H1 (cell line): ENCODE results near the gene NELFCD. TPM values are rescaled to one million over a fixed set of nuclear protein-coding genes. Genes with fewer than 3 reads are reported as not detected.

Experiments used
- CTCF ChIA-PET: fragments of 300-600 bp; sonication (Branson Sonifier 250); formaldehyde crosslinking; loops from one replicate; lab custom pipeline; 2021; ENCODE audit not compliant: partially characterized antibody; lab: Charles Lee
- POLR2A ChIA-PET: fragments of 300-600 bp; sonication (Branson Sonifier 250); formaldehyde crosslinking; loops from one replicate; lab custom pipeline; 2021; ENCODE audit warnings: inconsistent platforms; ENCODE audit not compliant: partially characterized antibody; lab: Charles Lee
- DNase-seq, 2 experiments: peaks; one replicate each; pipeline versions ENCODE4 v3.0.0 to v3.0.0-alpha.2; 2010 to 2022; ENCODE audit warnings: low spot score in 2 of 2, low read depth in 1 of 2, mixed read lengths in 1 of 2
- FAIRE-seq: peaks from 2 replicates; lab custom pipeline; 2011; peaks lifted over from hg19 to GRCh38; lab: Jason Lieb, UNC
- H2AFZ ChIP-seq: 2 replicates; pipeline ENCODE4 v1.8.1; 2012; ENCODE audit warnings: low read length, inconsistent platforms
- H2AK5ac ChIP-seq: 2 replicates; pipeline ENCODE4 v1.6.1; 2013; ENCODE audit warnings: low read depth, low read length
- H2BK120ac ChIP-seq: replicated peaks from 2 replicates; pipeline ENCODE3; 2013; ENCODE audit warnings: low read depth, low read length, inconsistent platforms
- H2BK12ac ChIP-seq: 2 replicates; pipeline ENCODE4 v1.6.1; 2013; ENCODE audit warnings: low read depth, low read length
- H2BK15ac ChIP-seq: 2 replicates; pipeline ENCODE4 v1.6.1; 2013; ENCODE audit warnings: low read length
- H2BK20ac ChIP-seq: 2 replicates; pipeline ENCODE4 v1.6.1; 2013; ENCODE audit warnings: low read length
- H2BK5ac ChIP-seq: 2 replicates; pipeline ENCODE4 v1.6.1; 2013; ENCODE audit warnings: low read depth, low read length
- H3K14ac ChIP-seq: 2 replicates; pipeline ENCODE4 v1.6.1; 2013; ENCODE audit warnings: inconsistent platforms; ENCODE audit not compliant: insufficient read length
- H3K18ac ChIP-seq: 2 replicates; pipeline ENCODE4 v1.6.1; 2013; ENCODE audit warnings: low read length; ENCODE audit errors: extremely low read depth
- H3K23ac ChIP-seq: 2 replicates; pipeline ENCODE4 v1.6.1; 2013; ENCODE audit warnings: inconsistent platforms; ENCODE audit not compliant: insufficient read length
- H3K23me2 ChIP-seq: 2 replicates; pipeline ENCODE4 v1.6.1; 2013; ENCODE audit warnings: low read depth, low read length
- H3K27ac ChIP-seq: 2 replicates; pipeline ENCODE4 v1.6.1; 2011; ENCODE audit warnings: low read depth, low read length, inconsistent platforms
- H3K27me3 ChIP-seq, 4 experiments: replicated peaks in 1 of 4; 1 replicate in 1 of 4; 2 replicates in 3 of 4; pipeline versions ENCODE4 v1.6.1 to v1.8.1; 2011 to 2013; ENCODE audit warnings: low read length in 3 of 4, mild to moderate bottlenecking in 3 of 4, inconsistent platforms in 2 of 4, mixed read lengths in 2 of 4, moderate library complexity in 1 of 4; ENCODE audit not compliant: control insufficient read depth in 3 of 4, insufficient read depth in 3 of 4; ENCODE audit errors: extremely low read depth in 1 of 4
- H3K36me3 ChIP-seq, 4 experiments: 2 replicates each; pipeline versions ENCODE4 v1.6.1 to v1.8.1; 2011 to 2013; ENCODE audit warnings: mild to moderate bottlenecking in 4 of 4, low read length in 3 of 4, moderate library complexity in 2 of 4, control low read depth in 1 of 4, inconsistent platforms in 1 of 4; ENCODE audit not compliant: insufficient read depth in 4 of 4, control insufficient read depth in 2 of 4
- H3K4ac ChIP-seq: replicated peaks from 2 replicates; pipeline ENCODE3; 2013; ENCODE audit warnings: low read length, low read depth, mixed read lengths, inconsistent platforms; ENCODE audit not compliant: insufficient read length
- H3K4me1 ChIP-seq, 4 experiments: replicated peaks in 1 of 4; 1 replicate in 1 of 4; 2 replicates in 3 of 4; pipeline versions ENCODE4 v1.6.1 to v1.8.1; 2011 to 2013; ENCODE audit warnings: low read length in 3 of 4, inconsistent platforms in 2 of 4, mixed read lengths in 1 of 4; ENCODE audit not compliant: insufficient read depth in 4 of 4, control insufficient read depth in 3 of 4
- H3K4me2 ChIP-seq, 2 experiments: 2 replicates each; pipeline versions ENCODE4 v1.6.1 to v1.8.1; 2011 to 2013; ENCODE audit warnings: low read depth in 2 of 2, low read length in 2 of 2, control low read depth in 1 of 2, inconsistent platforms in 1 of 2, mild to moderate bottlenecking in 1 of 2; ENCODE audit not compliant: insufficient read depth in 1 of 2
- H3K4me3 ChIP-seq, 4 experiments: fragments of 200-600, 300-600 bp in 1 of 4; sonication (generic), shearing (Covaris generic), sonication (Bioruptor Twin) in 1 of 4; 2 replicates each; pipeline versions ENCODE4 v1.5.1 to v1.8.1; 2011 to 2016; ENCODE audit warnings: low read length in 4 of 4, low read depth in 3 of 4, control low read depth in 2 of 4, inconsistent platforms in 2 of 4, mild to moderate bottlenecking in 2 of 4, mixed read lengths in 1 of 4, moderate library complexity in 1 of 4; ENCODE audit not compliant: insufficient read depth in 2 of 4; ENCODE audit errors: extremely low read depth in 1 of 4
- H3K56ac ChIP-seq: replicated peaks from 2 replicates; pipeline ENCODE3; 2013; ENCODE audit warnings: low read depth, mild to moderate bottlenecking, mixed read lengths, low read length, inconsistent platforms; ENCODE audit not compliant: insufficient read length
- H3K79me1 ChIP-seq: 2 replicates; pipeline ENCODE4 v1.6.1; 2013; ENCODE audit warnings: low read depth, low read length, control low read depth
- H3K79me2 ChIP-seq, 2 experiments: 2 replicates each; pipeline versions ENCODE4 v1.6.1 to v1.8.1; 2012 to 2013; ENCODE audit warnings: low read length in 2 of 2, mild to moderate bottlenecking in 2 of 2, inconsistent platforms in 1 of 2; ENCODE audit not compliant: insufficient read depth in 2 of 2, control insufficient read depth in 1 of 2
- H3K9ac ChIP-seq, 4 experiments: replicated peaks in 1 of 4; 1 replicate in 1 of 4; 2 replicates in 3 of 4; pipeline versions ENCODE4 v1.6.1 to v1.8.1; 2011 to 2013; ENCODE audit warnings: low read depth in 3 of 4, low read length in 3 of 4, control low read depth in 2 of 4, mild to moderate bottlenecking in 2 of 4, moderate library complexity in 2 of 4, inconsistent platforms in 1 of 4; ENCODE audit errors: extremely low read depth in 1 of 4
- H3K9me3 ChIP-seq, 2 experiments: 2 replicates each; pipeline versions ENCODE4 v1.6.1 to v1.8.1; 2012 to 2013; ENCODE audit warnings: mild to moderate bottlenecking in 2 of 2, moderate library complexity in 2 of 2, control low read depth in 1 of 2, inconsistent platforms in 1 of 2, low read depth in 1 of 2, low read length in 1 of 2, mixed read lengths in 1 of 2; ENCODE audit not compliant: insufficient read depth in 2 of 2
- H4K20me1 ChIP-seq, 2 experiments: replicated peaks in 1 of 2; 2 replicates each; pipeline versions ENCODE3 to v1.8.1; 2011 to 2013; ENCODE audit warnings: inconsistent platforms in 2 of 2, low read length in 2 of 2, mild to moderate bottlenecking in 1 of 2; ENCODE audit not compliant: insufficient read depth in 2 of 2, control insufficient read depth in 1 of 2
- H4K5ac ChIP-seq: 2 replicates; pipeline ENCODE4 v1.6.1; 2013; ENCODE audit warnings: low read length, low read depth, mixed read lengths, inconsistent platforms; ENCODE audit not compliant: insufficient read length
- H4K8ac ChIP-seq: 2 replicates; pipeline ENCODE4 v1.8.0; 2013; ENCODE audit warnings: mild to moderate bottlenecking, moderate library complexity, low read length, inconsistent platforms; ENCODE audit not compliant: insufficient read depth; ENCODE audit errors: extremely low read depth
- H4K91ac ChIP-seq: replicated peaks from 2 replicates; pipeline ENCODE3; 2013; ENCODE audit warnings: low read length, mixed read lengths, inconsistent platforms; ENCODE audit not compliant: insufficient read length
- ASH2L ChIP-seq: fragments of 200-600, 300-600 bp; sonication (generic); IDR thresholded peaks from one replicate; pipeline ENCODE4 v1.7.1; 2017; ENCODE audit warnings: low read length
- BACH1 ChIP-seq: IDR thresholded peaks from 2 replicates; pipeline ENCODE4 v1.6.1; 2012; ENCODE audit warnings: low read length, improper control_type of control experiment
- CBX8 ChIP-seq: fragments of 300-800, 300-1000 bp; sonication (generic); IDR thresholded peaks from 2 replicates; pipeline ENCODE4 v1.7.1; 2016; ENCODE audit warnings: low read depth, low read length, borderline replicate concordance
- MAX ChIP-seq: IDR thresholded peaks from 2 replicates; pipeline ENCODE4 v1.6.1; 2012; ENCODE audit warnings: inconsistent platforms
- POU5F1 ChIP-seq: IDR thresholded peaks from 2 replicates; pipeline ENCODE4 v1.6.1; 2011; ENCODE audit warnings: low read depth, mild to moderate bottlenecking, low read length, moderate library complexity
- RBBP5 ChIP-seq: IDR thresholded peaks from 2 replicates; pipeline ENCODE4 v1.7.1; 2012; ENCODE audit warnings: low read depth, mild to moderate bottlenecking, inconsistent platforms, low read length, moderate library complexity, borderline replicate concordance
- RNF2 ChIP-seq: fragments of 200-900, 300-1000 bp; sonication (generic); IDR thresholded peaks from 2 replicates; pipeline ENCODE4 v1.7.1; 2016; ENCODE audit warnings: borderline replicate concordance, low read depth, mild to moderate bottlenecking, antibody characterized with exemption, low read length; ENCODE audit not compliant: poor library complexity, severe bottlenecking; ENCODE audit errors: missing control alignments
- RXRA ChIP-seq: IDR thresholded peaks from 2 replicates; pipeline ENCODE4 v1.6.1; 2011; ENCODE audit warnings: low read depth, mild to moderate bottlenecking, low read length, moderate library complexity; ENCODE audit not compliant: insufficient read depth
- SIN3A ChIP-seq, 2 experiments: IDR thresholded peaks in 1 of 2; conservative IDR thresholded peaks in 1 of 2; 2 replicates each; pipeline ENCODE4 v1.6.1; 2011 to 2012; ENCODE audit warnings: low read length in 2 of 2, improper control_type of control experiment in 1 of 2, low read depth in 1 of 2, mild to moderate bottlenecking in 1 of 2
- SUZ12 ChIP-seq: fragments of 200-600 bp; sonication (generic); IDR thresholded peaks from 2 replicates; pipeline ENCODE4 v1.6.1; 2012; ENCODE audit warnings: mild to moderate bottlenecking, inconsistent platforms, low read length, moderate library complexity, mixed read lengths
- ZNF274 ChIP-seq: IDR thresholded peaks from 2 replicates; pipeline ENCODE4 v1.7.0; 2012; ENCODE audit warnings: low read length, borderline replicate concordance; ENCODE audit errors: extremely low read depth
- WGBS, 2 experiments: shearing (Covaris generic) in 1 of 2; methylation state at CpG; one replicate each; pipeline versions ENCODE4 v1.1.6 to v1.1.7; 2013 to 2015; ENCODE audit warnings: low lambda C conversion rate in 2 of 2, mixed read lengths in 2 of 2, inconsistent platforms in 1 of 2, low coverage in 1 of 2, missing lambda C conversion rate in 1 of 2; ENCODE audit not compliant: insufficient replicate concordance in 2 of 2, insufficient coverage in 1 of 2, insufficient read length in 1 of 2; ENCODE audit errors: extremely low coverage in 1 of 2, missing lambda C conversion rate in 1 of 2; 5-methylcytosine and 5-hydroxymethylcytosine counted together
- polyA plus RNA-seq, 7 experiments: library from polyadenylated mRNA; depleted of rRNA in 3 of 7; stranded (reverse) in 5 of 7; unstranded in 2 of 7; fragments of >200 nt in 5 of 7; fragments of 200-250 nt in 2 of 7; gene quantifications; 1 replicate in 5 of 7; 2 replicates in 1 of 7; 4 replicates in 1 of 7; pipeline versions ENCODE4 v1.2.1 to v1.2.3, GENCODE V29; 2011 to 2013; ENCODE audit warnings: missing spikeins in 2 of 7, mixed read lengths in 2 of 7
- total RNA-seq: library from RNA; stranded (reverse); fragmentation: NEBNext Ultra II Directional; extraction: Animal tissue kit (Norgen Biotek cat#: 25700); gene quantifications from 2 replicates; pipeline ENCODE4 v1.2.1, GENCODE V29; 2021

NELFCD gene
- total and polyA plus RNA-seq, 2 of the 8 experiments (the other 6 are each of a cell fraction or from before 2014, with no cell fraction given) = 35.5 to 59.6 TPM

- H3K36me3 ChIP-seq = peaks cover 2 to 46% (median 15%) of the 10 kb centered on the region in 4 experiments; a peak in 6 of 8 replicates
- no peak overlapping the region for H3K9ac ChIP-seq
- DNase-seq (no peak), FAIRE-seq (no peak)
- WGBS, 2 experiments = 70% methylated on average over 2 of the region's 2 CpGs; no CpG with 5 or more reads in 1 of the 2 experiments
- H3K4ac ChIP-seq = no peak overlapping the region
- TF ChIP-seq SIN3A (conservative IDR thresholded peaks at IDR 0.05 in 1 of 2, IDR thresholded peaks at IDR 0.05 in 1 of 2; ENCODE audit: low read depth in 1 of 2, low read length in 2 of 2) (no peak), RNF2 (no peak), ZNF274 (no peak), CBX8 (no peak), RXRA (no peak), ASH2L (no peak), SUZ12 (no peak), BACH1 (no peak), POU5F1 (no peak), RBBP5 (no peak), MAX (no peak)
- peaks cover 5% of the 10 kb centered on the region for H3K79me1 ChIP-seq
- H4K8ac ChIP-seq = no peak overlapping the region
- H3K14ac ChIP-seq = no peak overlapping the region
- no peak overlapping the region for H3K18ac ChIP-seq
- H2BK12ac ChIP-seq = no peak overlapping the region
- peaks cover 6 to 13% of the 10 kb centered on the region in 2 experiments; a peak in 3 of 4 replicates for H3K79me2 ChIP-seq
- no peak overlapping the region for H3K27ac ChIP-seq
- ChIA-PET POLR2A (no interaction called here), CTCF (interaction anchor here (0.8 to 1.1 kb wide), 2 partner anchors 64 to 121 kb away, joined by 3 read pairs; no protein-coding TSS in a partner anchor)
- peaks cover 0 to 9% (median 4%) of the 10 kb centered on the region in 4 experiments; a peak in 3 of 7 replicates for H3K27me3 ChIP-seq
- no peak overlapping the region for H3K56ac ChIP-seq
- no peak overlapping the region for H2BK5ac ChIP-seq
- H2AK5ac ChIP-seq = no peak overlapping the region
- no peak overlapping the region for H3K4me2 ChIP-seq
- H2BK20ac ChIP-seq = no peak overlapping the region
- no peak overlapping the region for H3K4me3 ChIP-seq
- no peak overlapping the region for H2BK15ac ChIP-seq
- peaks cover 9 to 13% of the 10 kb centered on the region in 2 experiments for H4K20me1 ChIP-seq
- no peaks in the 10 kb centered on the region for H3K9me3 ChIP-seq
- peaks cover 6% of the 10 kb centered on the region for H3K23me2 ChIP-seq
- H3K4me1 ChIP-seq = peaks cover 0 to 6% (median 2%) of the 10 kb centered on the region in 4 experiments; a peak in 4 of 7 replicates
- no peak overlapping the region for H2AFZ ChIP-seq
- no peak overlapping the region for H4K5ac ChIP-seq
- no peak overlapping the region for H2BK120ac ChIP-seq
- H3K23ac ChIP-seq = no peak overlapping the region
- H4K91ac ChIP-seq = no peak overlapping the region
Measured at GRCh38 chr20:59028812-59029211, 47.8 kb downstream of the NELFCD start.
